Suprapubic skin (tissue), 4 donors: Measurements from ENCODE around the gene CHKB. TPM values are rescaled to one million over a fixed set of nuclear protein-coding genes. Genes with fewer than 3 reads are reported as not detected.
A peak's percentile ranks its signal among the peaks of the same experiment; 100 is the strongest.

ENCODE experiments used
- DNase-seq, 2 donors: peaks; one replicate each; pipeline ENCODE4 v3.0.0-alpha.2; 2019; ENCODE audit warnings: low spot score in 2 of 2
- H3K27ac ChIP-seq: fragments of 200-600 bp; sonication (generic); one replicate; pipeline ENCODE4 v1.5.1; 2019
- H3K27me3 ChIP-seq: fragments of 200-600 bp; sonication (generic); one replicate; pipeline ENCODE4 v1.5.1; 2019
- H3K36me3 ChIP-seq: fragments of 200-600 bp; sonication (generic); one replicate; pipeline ENCODE4 v1.5.1; 2019
- H3K4me1 ChIP-seq: fragments of 200-600 bp; sonication (generic); one replicate; pipeline ENCODE4 v1.5.1; 2019
- H3K4me3 ChIP-seq: fragments of 200-600 bp; sonication (generic); one replicate; pipeline ENCODE4 v1.5.1; 2019; ENCODE audit warnings: mild to moderate bottlenecking
- H3K9me3 ChIP-seq: fragments of 200-600 bp; sonication (generic); one replicate; pipeline ENCODE4 v1.5.1; 2019
- EP300 ChIP-seq: sonication (generic); formaldehyde crosslinking; IDR thresholded peaks from one replicate; pipeline ENCODE4 v1.6.1; 2017; ENCODE audit warnings: antibody characterized with exemption
- POLR2A ChIP-seq, 2 donors: fragments of 450-650 bp; IDR thresholded peaks; one replicate each; pipeline ENCODE4 v1.6.1; 2017; ENCODE audit warnings: antibody characterized with exemption in 2 of 2, mild to moderate bottlenecking in 2 of 2, moderate library complexity in 2 of 2
- POLR2AphosphoS5 ChIP-seq, 3 donors: sonication (generic); formaldehyde crosslinking; IDR thresholded peaks; one replicate each; pipeline ENCODE4 v1.6.1; 2017; ENCODE audit warnings: antibody characterized with exemption in 3 of 3
- WGBS: methylation state at CpG from one replicate; pipeline ENCODE4 v1.1.5; 2018; 5-methylcytosine and 5-hydroxymethylcytosine counted together
- total RNA-seq, 4 donors: library from RNA; depleted of rRNA; stranded (reverse); fragments of >200 nt; gene quantifications; one replicate each; pipeline ENCODE4 v1.1.0, GENCODE V29; 2016
- TF ChIP-seq, protein P1 (sequence below), 2 donors: fragments of 200-600 bp in 1 of 2; fragments of 450-650 bp in 1 of 2; sonication (generic) in 1 of 2; IDR thresholded peaks; one replicate each; pipeline ENCODE4 v1.5.1; 2016 to 2019; ENCODE audit warnings: antibody characterized with exemption in 2 of 2, mild to moderate bottlenecking in 1 of 2, moderate library complexity in 1 of 2

CHKB gene
- total RNA-seq, 4 donors from 2014 or later, result 43.0 to 86.5 (median 73.0) TPM

DNA sequence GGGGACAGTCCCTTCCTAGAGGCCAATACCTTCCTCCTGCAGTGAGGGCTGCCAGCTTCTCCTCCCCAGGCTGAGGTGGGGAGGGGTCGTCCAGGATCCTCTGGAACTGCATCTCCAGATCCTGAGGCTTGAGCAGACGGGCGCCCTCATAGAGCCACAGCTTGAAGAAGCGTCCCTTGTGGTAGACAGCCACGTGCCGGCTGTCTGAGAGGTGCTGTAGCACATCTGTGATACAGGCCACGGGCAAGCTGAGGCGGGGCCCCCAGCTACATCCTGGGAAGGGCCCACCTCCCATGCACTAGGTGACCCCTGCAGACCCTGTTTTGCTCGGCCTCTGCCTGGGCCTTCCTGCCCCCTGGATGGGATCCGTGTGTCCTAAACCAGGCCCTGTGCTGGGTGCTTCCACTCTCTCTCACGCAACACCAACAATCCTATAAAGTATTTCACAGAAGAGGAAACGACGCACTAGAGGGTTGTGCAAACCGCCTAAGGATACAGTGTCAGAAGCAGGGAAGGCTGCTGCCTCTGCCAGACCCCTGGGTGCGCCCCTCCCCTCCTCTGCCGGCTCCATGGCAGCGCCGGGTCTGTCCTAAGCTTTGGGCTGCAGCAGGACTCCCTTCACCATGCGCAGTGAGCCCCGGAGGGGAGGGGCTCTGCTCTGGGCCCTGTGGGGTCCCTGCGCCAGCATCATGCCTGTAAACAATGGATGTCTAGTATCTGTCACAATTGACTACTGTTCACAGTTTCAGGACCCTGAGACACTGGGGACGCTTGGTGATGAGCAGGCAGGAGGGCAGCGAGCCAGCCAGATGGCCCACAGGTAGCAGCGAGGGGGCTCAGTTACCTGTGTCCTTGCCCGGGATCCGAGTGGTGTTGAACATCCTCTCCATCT is 8.9 kb downstream of the CHKB start:
- 79% methylated on average over 13 of the region's 26 CpGs for WGBS
- H3K36me3 ChIP-seq, result peaks cover 30% of the 10 kb centered on the region

DNA sequence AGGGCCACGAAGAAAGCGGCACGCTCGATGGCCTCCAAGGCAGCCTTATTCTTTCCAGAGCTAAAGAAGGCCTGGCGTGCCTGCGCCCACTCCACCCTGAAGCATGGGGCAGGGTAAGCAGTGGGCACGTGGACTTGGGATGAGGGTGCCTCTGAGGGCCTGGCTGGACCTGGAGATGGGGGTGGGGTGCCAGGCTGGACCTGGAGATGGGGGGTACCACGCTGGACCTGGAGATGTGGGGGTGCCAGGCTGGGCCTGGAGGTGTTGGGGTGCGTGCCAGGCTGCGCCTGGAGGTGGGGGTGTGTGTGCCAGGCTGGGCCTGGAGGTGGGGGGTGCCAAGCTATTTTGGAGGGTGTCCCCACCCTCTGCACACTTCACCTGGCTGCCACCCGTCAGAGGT is 9.7 kb downstream of the CHKB start:
- Histone ChIP-seq H3K27ac (no peak overlapping the region), H3K9me3 (no peaks in the 10 kb centered on the region), H3K4me1 (peaks cover 1% of the 10 kb centered on the region), H3K4me3 (no peak overlapping the region), H3K27me3 (no peaks in the 10 kb centered on the region), H3K36me3 (peaks cover 29% of the 10 kb centered on the region)
- DNase-seq, result peak in 1 of 2 donors; percentile 51
- WGBS, result 80% methylated on average over 4 of the region's 11 CpGs
- no peak for TF ChIP-seq EP300
- TF ChIP-seq POLR2A (IDR thresholded peaks at IDR 0.05), result no peak
- TF ChIP-seq, protein P1, sequence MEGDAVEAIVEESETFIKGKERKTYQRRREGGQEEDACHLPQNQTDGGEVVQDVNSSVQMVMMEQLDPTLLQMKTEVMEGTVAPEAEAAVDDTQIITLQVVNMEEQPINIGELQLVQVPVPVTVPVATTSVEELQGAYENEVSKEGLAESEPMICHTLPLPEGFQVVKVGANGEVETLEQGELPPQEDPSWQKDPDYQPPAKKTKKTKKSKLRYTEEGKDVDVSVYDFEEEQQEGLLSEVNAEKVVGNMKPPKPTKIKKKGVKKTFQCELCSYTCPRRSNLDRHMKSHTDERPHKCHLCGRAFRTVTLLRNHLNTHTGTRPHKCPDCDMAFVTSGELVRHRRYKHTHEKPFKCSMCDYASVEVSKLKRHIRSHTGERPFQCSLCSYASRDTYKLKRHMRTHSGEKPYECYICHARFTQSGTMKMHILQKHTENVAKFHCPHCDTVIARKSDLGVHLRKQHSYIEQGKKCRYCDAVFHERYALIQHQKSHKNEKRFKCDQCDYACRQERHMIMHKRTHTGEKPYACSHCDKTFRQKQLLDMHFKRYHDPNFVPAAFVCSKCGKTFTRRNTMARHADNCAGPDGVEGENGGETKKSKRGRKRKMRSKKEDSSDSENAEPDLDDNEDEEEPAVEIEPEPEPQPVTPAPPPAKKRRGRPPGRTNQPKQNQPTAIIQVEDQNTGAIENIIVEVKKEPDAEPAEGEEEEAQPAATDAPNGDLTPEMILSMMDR (IDR thresholded peaks at IDR 0.05), result no peak
- no peak for TF ChIP-seq POLR2AphosphoS5 (IDR thresholded peaks at IDR 0.05)

More for the DNA sequence above, 8.9 kb downstream of the CHKB start:
- H3K4me3 ChIP-seq, result no peak overlapping the region
- no peaks in the 10 kb centered on the region for H3K9me3 ChIP-seq
- no peak overlapping the region for H3K27ac ChIP-seq
- no peaks in the 10 kb centered on the region for H3K27me3 ChIP-seq
- H3K4me1 ChIP-seq, result peaks cover 9% of the 10 kb centered on the region
- peak in 1 of 2 donors; percentile 40 for DNase-seq
- TF ChIP-seq, protein P1 (IDR thresholded peaks at IDR 0.05), result no peak
- TF ChIP-seq POLR2AphosphoS5 (IDR thresholded peaks at IDR 0.05), result no peak
- TF ChIP-seq EP300, result no peak
- TF ChIP-seq POLR2A (IDR thresholded peaks at IDR 0.05), result no peak

DNA sequence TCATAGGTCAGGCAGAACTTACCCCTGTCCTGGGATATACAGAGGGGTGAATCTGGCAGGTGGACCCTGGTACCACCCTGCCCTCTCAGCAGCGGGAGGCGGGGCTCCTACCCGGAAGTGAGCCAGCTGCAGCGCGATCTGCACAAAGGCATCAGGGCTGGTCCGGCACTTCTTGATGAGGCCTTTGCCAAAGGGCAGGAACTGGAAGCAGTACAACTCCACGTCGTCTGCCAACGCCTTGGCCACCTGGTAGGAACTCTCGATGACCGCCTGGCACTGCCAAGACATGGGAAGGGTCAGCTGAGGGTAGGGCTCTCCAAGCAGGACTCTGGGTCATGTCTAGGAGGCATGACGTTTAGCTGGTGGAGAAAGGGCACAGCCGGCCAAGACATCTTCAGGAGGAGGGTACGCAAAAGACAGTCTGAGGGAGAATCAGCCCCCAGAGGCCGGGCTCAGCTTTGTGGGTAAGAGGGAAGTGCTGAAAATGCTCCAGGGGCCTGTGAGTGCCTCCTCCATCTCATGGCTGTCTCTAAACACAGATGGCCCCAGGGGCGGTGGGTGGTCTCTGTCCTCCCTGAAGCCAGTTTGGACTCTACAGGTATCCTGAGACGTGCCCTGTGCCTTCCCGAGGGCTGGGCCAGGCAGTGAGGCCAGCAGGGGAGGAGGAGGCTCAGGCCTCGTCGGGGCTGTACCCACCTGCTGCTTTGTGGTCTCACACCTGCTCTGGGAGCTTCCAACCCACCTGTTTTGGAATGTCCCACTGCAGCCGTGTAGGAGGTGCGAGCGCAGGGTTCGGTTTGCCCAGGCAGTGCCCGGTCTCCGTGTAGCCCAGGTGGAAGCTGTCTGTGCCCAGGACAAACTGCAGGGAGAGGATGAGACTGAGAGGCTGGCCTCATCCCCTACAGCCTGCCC is 11.1 kb downstream of the CHKB start:
- H3K27ac ChIP-seq, result no peak overlapping the region
- WGBS, result 84% methylated on average over 14 of the region's 26 CpGs

DNA sequence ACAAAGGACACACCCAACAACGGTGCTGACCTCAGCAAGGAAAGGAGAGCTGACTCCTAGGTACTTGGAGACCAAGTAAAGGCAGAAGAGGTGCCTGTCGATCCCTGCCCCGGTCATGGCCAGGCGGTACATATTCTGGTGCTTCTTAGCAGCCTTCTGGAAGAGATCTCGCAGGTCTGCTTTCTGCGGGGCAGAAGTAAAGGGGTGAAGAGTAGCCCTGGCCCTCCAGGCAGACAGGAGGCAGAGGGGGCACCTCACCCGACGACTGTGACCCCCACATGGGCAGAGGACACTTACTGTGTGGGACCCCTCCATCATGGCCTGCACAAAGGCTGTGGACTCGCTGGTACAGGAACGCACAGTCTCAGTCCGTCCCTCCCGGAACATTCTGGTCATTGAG is 11.8 kb downstream of the CHKB start:
- no peaks in the 10 kb centered on the region for H3K4me1 ChIP-seq
- H3K36me3 ChIP-seq, result peaks cover 29% of the 10 kb centered on the region
- 92% methylated on average over 10 of the region's 12 CpGs for WGBS
- H3K27ac ChIP-seq, result no peak overlapping the region
- DNase-seq, result peak in 1 of 2 donors; percentile 47
- no peak overlapping the region for H3K4me3 ChIP-seq
- TF ChIP-seq, protein P1 (IDR thresholded peaks at IDR 0.05), result no peak
- TF ChIP-seq EP300, result no peak
- no peak for TF ChIP-seq POLR2AphosphoS5 (IDR thresholded peaks at IDR 0.05)
- TF ChIP-seq POLR2A (IDR thresholded peaks at IDR 0.05), result no peak
- H3K27me3 ChIP-seq, result no peaks in the 10 kb centered on the region
- H3K9me3 ChIP-seq, result no peaks in the 10 kb centered on the region

More for the DNA sequence above, 11.1 kb downstream of the CHKB start:
- TF ChIP-seq POLR2A (IDR thresholded peaks at IDR 0.05) (no peak), EP300 (no peak), POLR2AphosphoS5 (IDR thresholded peaks at IDR 0.05) (no peak)
- TF ChIP-seq, protein P1 (IDR thresholded peaks at IDR 0.05), result no peak
- peak in 1 of 2 donors; percentile 55 for DNase-seq
- H3K9me3 ChIP-seq, result no peaks in the 10 kb centered on the region
- no peak overlapping the region for H3K4me3 ChIP-seq
- H3K4me1 ChIP-seq, result no peaks in the 10 kb centered on the region
- no peaks in the 10 kb centered on the region for H3K27me3 ChIP-seq
- peaks cover 29% of the 10 kb centered on the region for H3K36me3 ChIP-seq
